SK-N-SH treated with all-trans-retinoic acid at 6 μM for 48 hours (cell line): ENCODE data around the gene REEP2.

ENCODE experiments used
- ATAC-seq: fragments of 200-7000 bp; cut with Tn5 transposase; 3 replicates; pipeline ENCODE4 v1.9.1; 2020; ENCODE audit warnings: mild to moderate bottlenecking, moderate library complexity
- BACH2 ChIP-seq: fragments of 250-450 bp; sonication (Bioruptor Pico); IDR thresholded peaks from 2 replicates; pipeline ENCODE4 v1.9.0; 2021; ENCODE audit warnings: mild to moderate bottlenecking, borderline replicate concordance
- CREB5 ChIP-seq: fragments of 250-450 bp; sonication (Bioruptor Pico); IDR thresholded peaks from 2 replicates; pipeline ENCODE4 v1.5.1; 2020; ENCODE audit warnings: low read depth, mild to moderate bottlenecking, moderate library complexity
- CSDC2 ChIP-seq: fragments of 250-450 bp; sonication (Bioruptor Pico); IDR thresholded peaks from 2 replicates; pipeline ENCODE4 v1.5.0; 2020; ENCODE audit warnings: mild to moderate bottlenecking, moderate library complexity
- CSRNP3 ChIP-seq: fragments of 250-450 bp; sonication (Bioruptor Pico); IDR thresholded peaks from 2 replicates; pipeline ENCODE4 v1.5.1; 2021; ENCODE audit warnings: mild to moderate bottlenecking, moderate library complexity
- ESRRG ChIP-seq: fragments of 250-450 bp; sonication (Bioruptor Pico); IDR thresholded peaks from 2 replicates; pipeline ENCODE4 v1.6.1; 2021; ENCODE audit warnings: mild to moderate bottlenecking
- GLIS3 ChIP-seq: fragments of 250-450 bp; sonication (Bioruptor Pico); IDR thresholded peaks from 2 replicates; pipeline ENCODE4 v1.5.0; 2020; ENCODE audit warnings: mild to moderate bottlenecking, moderate library complexity
- ISL1 ChIP-seq: fragments of 250-450 bp; sonication (Bioruptor Pico); IDR thresholded peaks from 2 replicates; pipeline ENCODE4 v2.1.2; 2022; ENCODE audit warnings: mild to moderate bottlenecking, moderate library complexity
- OSR1 ChIP-seq: fragments of 250-450 bp; sonication (Bioruptor Pico); IDR thresholded peaks from 2 replicates; pipeline ENCODE4 v1.8.0; 2022; ENCODE audit warnings: moderate library complexity, mild to moderate bottlenecking, inconsistent platforms
- PATZ1 ChIP-seq: fragments of 250-450 bp; sonication (Bioruptor Pico); IDR thresholded peaks from 2 replicates; pipeline ENCODE4 v1.8.0; 2020; ENCODE audit warnings: mild to moderate bottlenecking, moderate library complexity, borderline replicate concordance
- PPARA ChIP-seq: fragments of 250-450 bp; sonication (Bioruptor Pico); IDR thresholded peaks from 2 replicates; pipeline ENCODE4 v1.5.0; 2020; ENCODE audit warnings: mild to moderate bottlenecking, borderline replicate concordance
- RARB ChIP-seq: fragments of 250-450 bp; sonication (Bioruptor Pico); IDR thresholded peaks from 2 replicates; pipeline ENCODE4 v1.8.0; 2021; ENCODE audit warnings: mild to moderate bottlenecking, moderate library complexity
- SNAI2 ChIP-seq: fragments of 250-450 bp; sonication (Bioruptor Pico); IDR thresholded peaks from 2 replicates; pipeline ENCODE4 v1.5.0; 2020; ENCODE audit warnings: mild to moderate bottlenecking, moderate library complexity
- TCF4 ChIP-seq: fragments of 250-450 bp; sonication (Bioruptor Pico); IDR thresholded peaks from 2 replicates; pipeline ENCODE4 v1.8.0; 2021; ENCODE audit warnings: mild to moderate bottlenecking, moderate library complexity, borderline replicate concordance
- TOX ChIP-seq: fragments of 250-450 bp; sonication (Bioruptor Pico); IDR thresholded peaks from 2 replicates; pipeline ENCODE4 v1.8.0; 2021; ENCODE audit warnings: mild to moderate bottlenecking, moderate library complexity, borderline replicate concordance
- ZC3H10 ChIP-seq: fragments of 250-450 bp; sonication (Bioruptor Pico); IDR thresholded peaks from 2 replicates; pipeline ENCODE4 v1.5.1; 2021; ENCODE audit warnings: mild to moderate bottlenecking, moderate library complexity
- ZFP3 ChIP-seq: fragments of 250-450 bp; sonication (Bioruptor Pico); IDR thresholded peaks from 2 replicates; pipeline ENCODE4 v1.5.0; 2020; ENCODE audit warnings: mild to moderate bottlenecking, moderate library complexity
- ZFP30 ChIP-seq: fragments of 450-650 bp; formaldehyde crosslinking; IDR thresholded peaks from 2 replicates; pipeline ENCODE4 v1.5.0; 2022; ENCODE audit warnings: mild to moderate bottlenecking, moderate library complexity
- ZNF565 ChIP-seq: fragments of 450-650 bp; formaldehyde crosslinking; conservative IDR thresholded peaks from 2 replicates; pipeline ENCODE4 v1.5.0; 2020; ENCODE audit warnings: low read depth, mild to moderate bottlenecking, moderate library complexity
- ZNF70 ChIP-seq: fragments of 450-650 bp; formaldehyde crosslinking; IDR thresholded peaks from 2 replicates; pipeline ENCODE4 v1.5.0; 2020; ENCODE audit warnings: mild to moderate bottlenecking, moderate library complexity
- ZNF8 ChIP-seq: fragments of 450-650 bp; formaldehyde crosslinking; IDR thresholded peaks from 2 replicates; pipeline ENCODE4 v1.5.0; 2020; ENCODE audit warnings: mild to moderate bottlenecking, moderate library complexity
- TF ChIP-seq, protein P1 (sequence below): fragments of 250-450 bp; sonication (Bioruptor Pico); IDR thresholded peaks from 2 replicates; pipeline ENCODE4 v1.8.0; 2021; ENCODE audit warnings: low read depth, mild to moderate bottlenecking, moderate library complexity, borderline replicate concordance

The REEP2 gene

GRCh38 chr5:138460032-138460693, 21.3 kb downstream of the REEP2 start:
- no peak for ATAC-seq
- TF ChIP-seq RARB (CRISPR knock-in tag) (no peak), CSDC2 (CRISPR knock-in tag) (no peak), ZC3H10 (CRISPR knock-in tag) (no peak), CREB5 (CRISPR knock-in tag) (no peak), TOX (CRISPR knock-in tag) (no peak)
- TF ChIP-seq, protein P1, sequence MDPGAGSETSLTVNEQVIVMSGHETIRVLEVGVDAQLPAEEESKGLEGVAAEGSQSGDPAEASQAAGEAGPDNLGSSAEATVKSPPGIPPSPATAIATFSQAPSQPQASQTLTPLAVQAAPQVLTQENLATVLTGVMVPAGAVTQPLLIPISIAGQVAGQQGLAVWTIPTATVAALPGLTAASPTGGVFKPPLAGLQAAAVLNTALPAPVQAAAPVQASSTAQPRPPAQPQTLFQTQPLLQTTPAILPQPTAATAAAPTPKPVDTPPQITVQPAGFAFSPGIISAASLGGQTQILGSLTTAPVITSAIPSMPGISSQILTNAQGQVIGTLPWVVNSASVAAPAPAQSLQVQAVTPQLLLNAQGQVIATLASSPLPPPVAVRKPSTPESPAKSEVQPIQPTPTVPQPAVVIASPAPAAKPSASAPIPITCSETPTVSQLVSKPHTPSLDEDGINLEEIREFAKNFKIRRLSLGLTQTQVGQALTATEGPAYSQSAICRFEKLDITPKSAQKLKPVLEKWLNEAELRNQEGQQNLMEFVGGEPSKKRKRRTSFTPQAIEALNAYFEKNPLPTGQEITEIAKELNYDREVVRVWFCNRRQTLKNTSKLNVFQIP (CRISPR knock-in tag): no peak

GRCh38 chr5:138461343-138462125, 22.7 kb downstream of the REEP2 start:
- ATAC-seq: no peak
- TF ChIP-seq GLIS3 (CRISPR knock-in tag) (no peak), ZFP30 (CRISPR knock-in tag) (no peak), SNAI2 (CRISPR knock-in tag) (no peak), ZNF8 (CRISPR knock-in tag) (no peak), RARB (CRISPR knock-in tag) (no peak), ZNF70 (CRISPR knock-in tag) (no peak), TCF4 (CRISPR knock-in tag) (no peak), OSR1 (CRISPR knock-in tag) (no peak), PATZ1 (CRISPR knock-in tag) (no peak), PPARA (no peak), ZC3H10 (CRISPR knock-in tag) (no peak), ISL1 (CRISPR knock-in tag) (no peak), ZFP3 (no peak), ZNF565 (no peak), BACH2 (CRISPR knock-in tag) (no peak), CSDC2 (CRISPR knock-in tag) (no peak), CSRNP3 (no peak), ESRRG (CRISPR knock-in tag) (no peak)
- TF ChIP-seq, protein P1 (CRISPR knock-in tag): no peak
- TF ChIP-seq, all 23 proteins: peak for 0

- ATAC-seq: no peak; the same call in 2 of the 3 replicates
- TF ChIP-seq ZC3H10 (CRISPR knock-in tag): no peak
- TF ChIP-seq PATZ1 (CRISPR knock-in tag): peak; percentile 49; the same call in 1 of the 2 replicates
These were observed 24.7 kb downstream of the REEP2 start for GRCh38 chr5:138463419-138464007.
